EH (cell line): ENCODE data around the gene RPS25.
"Not testable (repeated sequence)": the region's sequence is repeated elsewhere in the genome, so short reads cannot be mapped to it uniquely, and the experiment has no call there.

ENCODE experiments used
- DNase-seq: peaks from one replicate; pipeline ENCODE4 v3.0.0-alpha.2; 2015; ENCODE audit warnings: low read depth

RPS25 gene

DNA sequence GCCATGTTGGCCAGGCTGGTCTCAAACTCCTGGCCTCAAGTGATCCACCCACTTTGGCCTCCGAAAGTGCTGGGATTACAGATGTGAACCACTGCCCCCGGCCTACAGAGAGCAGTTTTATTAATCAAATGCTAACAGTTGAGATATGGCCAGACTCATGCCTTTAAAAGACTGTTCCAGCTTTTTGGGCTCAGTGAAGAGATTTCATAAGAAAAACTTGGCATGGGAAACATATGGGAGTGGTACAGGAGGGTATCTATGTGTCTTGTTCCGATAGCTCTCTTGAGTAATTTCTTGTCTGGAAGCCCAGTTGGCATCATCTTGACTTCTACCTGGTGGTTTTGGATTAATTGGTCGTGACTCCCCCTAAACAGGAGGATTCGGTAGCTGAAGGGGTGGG lies 20.7 kb upstream of the RPS25 start:
- no peak for DNase-seq

- DNase-seq = no peak
These were observed 16.7 kb upstream of the RPS25 start for GRCh38 chr11:119034813-119035212.

- not testable (repeated sequence) for DNase-seq
These were observed 15.3 kb upstream of the RPS25 start for GRCh38 chr11:119033421-119033820.

DNA sequence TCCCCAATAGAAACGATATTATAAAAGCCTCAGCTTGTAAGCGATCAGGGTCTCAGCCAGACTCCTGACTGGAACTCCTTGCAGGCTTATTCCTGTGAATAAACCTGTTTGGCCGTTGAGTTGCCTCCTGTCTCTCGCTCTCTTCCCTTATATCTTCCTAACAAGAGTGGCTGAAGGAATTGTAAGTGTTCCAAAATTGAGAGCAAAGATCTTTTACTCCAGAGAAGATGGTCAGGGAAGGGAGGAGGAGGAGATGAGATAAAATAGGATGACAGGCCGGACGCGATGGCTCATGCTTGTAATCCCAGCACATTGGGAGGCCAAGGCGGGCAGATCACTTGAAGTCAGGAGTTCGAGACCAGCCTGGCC lies 13.8 kb upstream of the RPS25 start:
- no peak for DNase-seq

DNA sequence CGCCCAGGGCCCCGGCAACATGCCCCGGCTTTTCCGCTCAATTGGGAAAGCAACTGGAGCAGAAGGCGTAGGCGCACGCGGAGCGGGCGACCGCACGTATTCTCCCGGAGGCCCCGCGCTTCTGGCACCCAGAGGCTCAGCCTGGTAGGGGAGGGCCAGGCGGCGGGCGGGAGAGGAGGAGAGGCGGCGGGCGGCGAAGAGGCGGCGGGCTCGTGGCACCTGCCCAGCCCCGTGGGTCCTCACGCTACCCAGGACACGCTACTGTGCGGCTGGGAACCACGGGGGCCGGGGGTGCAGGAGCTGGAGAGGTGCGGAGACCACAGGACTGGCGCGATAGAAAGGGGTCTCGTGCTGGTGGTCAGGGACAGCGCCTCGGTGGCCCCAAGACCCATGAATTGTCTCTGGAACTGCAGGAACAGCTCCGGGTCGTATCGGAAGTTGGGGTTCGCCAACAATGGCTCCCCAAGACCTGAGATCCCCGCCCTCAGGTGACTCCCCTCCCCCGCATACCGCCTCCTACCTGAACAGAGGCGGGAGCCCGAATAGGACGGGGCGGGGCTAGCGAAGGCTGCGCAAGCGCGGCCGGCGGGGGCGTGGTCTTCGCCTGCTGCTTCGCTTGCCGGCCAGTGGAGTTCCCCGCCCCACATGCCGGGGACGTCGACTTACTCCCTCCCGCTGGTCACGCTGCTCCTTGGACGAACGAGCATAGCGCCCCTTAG lies 12.3 kb upstream of the RPS25 start, which contains the start of gene SLC37A4:
SLC37A4 (minus strand) TSS at position 549 of the 719 bp plus-strand sequence.
- DNase-seq = peak; percentile 97

DNA sequence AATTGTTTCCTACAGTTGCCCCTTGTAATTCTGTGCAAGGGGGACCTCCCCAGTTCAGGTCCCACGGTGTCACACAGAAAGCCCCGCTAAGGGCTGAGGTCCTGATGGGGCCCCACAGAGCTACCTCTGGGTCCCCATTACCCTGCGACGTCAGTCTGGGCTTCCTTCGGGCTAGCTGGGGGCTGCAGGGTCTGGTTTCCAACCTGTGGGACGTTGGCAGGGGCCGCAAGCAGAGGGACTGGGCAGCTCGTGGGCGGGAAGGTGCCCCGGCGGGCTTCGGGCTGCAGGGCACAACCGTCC lies 11.8 kb upstream of the RPS25 start:
- no peak for DNase-seq

DNA sequence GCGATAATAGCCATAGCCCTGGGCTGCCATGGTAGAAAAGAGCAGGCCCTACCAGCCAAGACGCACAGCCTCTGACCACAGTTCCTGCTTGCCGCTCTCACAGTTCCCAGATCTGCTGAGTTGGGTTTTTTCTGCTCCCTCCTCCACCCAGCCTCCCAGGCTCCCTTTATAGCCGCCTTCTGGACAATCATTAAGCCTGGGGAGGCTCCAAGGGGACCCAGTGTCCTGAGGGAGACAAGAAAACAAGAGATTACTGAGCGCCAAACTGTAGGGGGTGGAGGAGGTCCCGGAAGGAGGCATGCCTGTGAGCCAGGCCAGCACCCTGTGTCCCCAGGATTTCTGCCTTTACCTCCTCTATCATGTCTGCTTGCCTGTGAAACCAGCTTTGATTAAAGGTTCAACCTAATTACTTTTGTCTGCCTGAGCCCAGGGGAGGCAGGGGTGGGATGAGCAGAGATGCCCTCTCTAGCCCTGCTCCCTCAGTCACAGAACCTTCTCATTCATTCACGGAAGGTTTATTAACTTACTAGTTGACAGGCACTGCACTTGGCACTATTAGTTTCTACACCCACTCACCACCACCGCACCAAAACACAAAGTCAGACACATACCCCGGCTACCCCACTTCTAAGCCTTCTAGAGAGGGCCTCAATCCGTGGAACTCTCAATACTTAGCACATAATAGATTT lies 11.3 kb upstream of the RPS25 start:
- no peak for DNase-seq

GRCh38 chr11:119029069-119029339 lies 10.9 kb upstream of the RPS25 start:
- DNase-seq = no peak

DNA sequence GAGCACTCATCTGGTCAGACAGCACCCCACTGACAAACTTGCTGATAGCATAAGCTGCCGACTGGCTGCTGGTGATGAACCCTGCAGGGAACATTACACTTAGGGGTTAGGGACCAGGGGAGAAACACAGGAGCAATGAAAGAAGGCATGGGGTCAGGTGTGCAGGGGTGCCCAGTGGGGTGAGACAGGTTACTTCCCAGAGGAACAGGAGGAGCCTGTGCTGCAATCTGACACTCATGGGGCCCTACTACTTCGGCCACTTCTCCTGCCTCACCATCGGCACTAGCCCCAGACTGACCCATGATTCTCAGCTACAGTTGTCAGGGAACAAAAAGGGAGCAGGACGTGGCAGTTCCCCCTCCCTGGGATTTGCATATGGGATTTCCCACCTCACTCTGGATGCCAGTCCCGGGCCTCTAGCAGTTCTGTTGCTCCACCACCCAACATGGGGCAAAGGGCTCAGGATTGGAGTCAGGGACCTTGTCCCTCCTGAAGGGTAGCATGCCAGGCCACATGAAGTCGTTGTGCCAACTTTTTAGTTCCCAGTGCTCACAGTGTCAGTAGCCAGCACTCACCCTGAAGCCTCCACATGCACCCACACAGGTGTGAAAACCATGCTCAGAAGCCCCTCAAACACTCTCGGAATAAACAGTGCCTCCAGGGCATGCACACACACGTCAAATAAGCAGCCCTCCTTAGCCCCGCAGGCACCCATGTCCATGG lies 10.4 kb upstream of the RPS25 start:
- DNase-seq = no peak

GRCh38 chr11:119027561-119028345 lies 9.6 kb upstream of the RPS25 start:
- no peak for DNase-seq

DNA sequence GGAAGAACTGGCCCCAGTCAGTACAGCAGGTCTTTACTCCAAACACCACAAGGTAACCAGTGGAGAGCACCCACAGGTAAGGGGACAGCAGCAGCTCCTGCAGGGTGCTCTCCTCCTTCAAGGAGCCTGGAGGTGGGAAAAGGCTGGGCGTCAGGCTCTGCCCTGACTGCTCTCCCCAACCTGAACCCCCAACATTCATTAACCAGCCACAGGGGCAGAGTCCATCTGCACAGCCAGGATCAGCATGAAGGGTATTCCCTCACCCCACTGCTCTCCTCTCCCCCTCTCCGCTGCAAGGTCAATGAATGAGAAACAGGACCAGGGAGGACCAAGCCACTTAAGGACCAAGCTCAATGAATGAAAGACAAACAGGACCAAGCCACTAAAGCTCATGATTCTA lies 8.8 kb upstream of the RPS25 start:
- DNase-seq = no peak

DNA sequence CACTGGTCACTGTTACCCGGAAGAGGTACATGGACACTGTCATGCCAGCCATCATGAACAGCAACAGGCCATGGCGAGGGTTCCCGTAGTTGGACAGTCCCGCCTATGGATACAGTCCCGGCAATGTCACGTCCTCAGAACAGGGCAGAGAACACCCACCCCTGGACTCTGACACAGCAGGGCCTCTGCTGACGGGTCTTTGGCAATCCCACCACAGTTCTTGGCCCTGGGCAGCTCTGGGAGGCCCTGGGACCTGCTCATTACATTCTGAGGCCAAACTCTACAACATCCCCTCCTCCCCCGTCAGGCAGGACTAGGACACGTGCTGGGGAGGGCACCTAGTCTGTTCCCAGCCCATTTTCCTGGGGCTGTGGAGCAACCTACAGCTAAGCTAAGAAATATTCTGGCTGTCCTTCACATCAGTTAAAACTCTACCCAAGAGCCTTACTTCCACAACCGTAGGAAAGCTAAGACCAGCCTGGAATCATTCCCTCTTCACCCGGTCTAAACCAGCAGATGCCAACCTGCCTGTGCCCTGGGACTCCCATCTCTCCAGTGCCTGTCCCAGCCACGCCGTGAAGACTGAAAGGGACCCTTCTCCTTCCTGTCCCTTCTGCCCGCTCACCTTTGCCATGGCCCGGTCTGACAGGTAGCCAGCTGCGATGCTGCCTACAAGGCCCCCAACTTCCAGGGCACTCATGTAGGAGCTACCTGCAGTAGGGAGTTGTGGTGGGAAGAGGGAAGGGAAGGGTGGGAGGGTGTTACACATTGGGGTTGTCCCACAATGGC lies 8.0 kb upstream of the RPS25 start:
- no peak for DNase-seq

DNA sequence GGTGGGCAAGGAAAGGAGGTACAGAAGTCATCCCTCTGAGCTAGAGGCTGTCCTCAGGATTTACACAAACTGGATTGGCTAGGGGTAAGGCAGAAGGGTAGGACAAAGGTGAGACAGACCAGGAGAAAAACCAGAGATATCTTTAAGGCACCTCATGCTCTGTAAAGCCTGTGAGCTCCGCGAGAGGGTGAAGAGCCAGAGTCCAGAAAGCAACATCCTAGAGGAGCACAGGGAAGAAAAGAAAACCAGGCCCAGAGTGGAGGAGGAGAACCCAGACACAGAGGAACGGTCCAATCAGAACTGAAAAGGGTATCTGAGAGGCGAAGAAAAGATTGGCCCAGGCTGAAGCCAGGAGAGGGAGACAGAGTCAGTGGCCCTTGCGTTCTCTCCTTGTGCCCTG lies 7.4 kb upstream of the RPS25 start:
- no peak for DNase-seq

DNA sequence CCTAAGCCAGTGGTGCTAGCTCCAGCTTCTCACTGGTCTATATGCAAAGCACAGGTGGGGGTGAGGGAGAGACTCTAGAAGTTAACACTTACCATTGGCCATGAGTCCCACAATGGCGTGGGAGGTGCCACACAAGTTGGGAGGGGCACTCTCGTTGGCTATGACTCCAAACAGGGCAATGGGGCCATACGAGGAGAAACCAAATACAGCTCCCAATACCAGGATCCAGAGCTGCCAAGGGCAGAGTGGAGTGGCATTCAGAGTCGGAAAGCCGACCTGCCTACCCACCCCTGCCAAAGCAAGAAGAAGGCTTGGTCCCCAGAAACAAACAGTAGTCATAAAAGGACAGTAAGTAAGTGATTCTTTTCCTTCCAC lies 6.9 kb upstream of the RPS25 start:
- DNase-seq = no peak

- no peak for DNase-seq
These were observed 6.4 kb upstream of the RPS25 start for GRCh38 chr11:119024430-119025098.

GRCh38 chr11:119023741-119024140 lies 5.6 kb upstream of the RPS25 start:
- DNase-seq = peak; percentile 82

DNA sequence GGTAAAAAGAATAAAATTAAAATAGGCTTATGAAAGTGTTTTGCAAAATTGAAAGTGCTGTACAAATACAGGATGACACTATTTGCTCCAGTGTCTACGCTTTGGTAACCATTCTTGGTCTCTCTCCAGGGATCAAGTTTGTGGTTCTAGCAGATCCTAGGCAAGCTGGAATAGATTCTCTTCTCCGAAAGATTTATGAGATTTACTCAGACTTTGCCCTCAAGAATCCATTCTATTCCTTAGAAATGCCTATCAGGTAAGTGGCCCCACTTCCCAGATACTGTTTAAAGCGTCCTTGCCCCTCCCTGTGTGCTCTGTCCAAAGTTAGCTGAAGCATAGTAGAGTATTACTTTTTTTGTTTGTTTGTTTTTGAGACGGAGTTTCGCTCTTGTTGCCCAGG lies 3.5 kb upstream of the RPS25 start:
- DNase-seq = no peak

GRCh38 chr11:119019996-119020395 lies 1.9 kb upstream of the RPS25 start:
- peak; percentile 15 for DNase-seq

GRCh38 chr11:119017377-119017776 lies 766 bp downstream of the RPS25 start:
- not testable (repeated sequence) for DNase-seq

DNA sequence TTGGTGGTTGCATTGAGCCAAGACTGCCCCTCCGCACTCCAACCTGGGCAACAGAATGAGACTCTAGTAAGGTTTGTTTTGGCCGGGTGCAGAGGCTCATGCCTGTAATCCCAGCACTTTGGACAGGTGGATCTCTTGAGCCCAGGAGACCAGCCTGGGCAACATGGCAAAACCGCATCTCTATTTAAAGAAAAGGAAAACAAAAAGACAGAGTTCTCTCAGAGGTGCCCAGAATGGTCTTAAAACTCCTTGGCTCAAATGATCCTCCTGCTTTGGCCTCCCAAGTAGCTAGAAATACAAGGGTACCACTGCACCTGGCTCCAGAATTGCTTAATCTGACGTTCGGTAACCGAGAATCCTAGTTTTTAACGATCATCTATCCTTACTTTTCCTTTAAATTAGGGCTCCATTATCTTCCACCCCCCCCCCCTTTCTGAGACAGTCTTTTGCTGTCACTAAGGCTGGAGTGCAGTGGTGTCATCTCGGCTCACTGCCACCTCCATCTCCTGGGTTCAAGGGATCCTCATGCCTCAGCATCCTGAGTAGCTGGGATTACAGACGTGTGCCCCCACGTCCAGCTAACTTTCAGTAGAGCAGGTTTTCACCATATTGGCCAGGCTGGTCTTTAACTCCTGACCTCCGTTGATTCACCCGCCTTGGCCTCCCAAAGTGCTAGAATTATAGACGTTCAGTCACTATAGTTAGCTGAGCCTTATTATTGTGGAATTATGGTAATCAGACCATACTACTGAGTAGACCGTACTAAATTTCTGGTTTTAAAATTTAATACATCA lies 1.7 kb downstream of the RPS25 start:
- no peak for DNase-seq
